Lower leg skin (tissue), 3 donors: Measurements from ENCODE around the gene MIPOL1.

Experiments
- CTCF ChIP-seq, 3 donors: fragments of 450-650 bp; IDR thresholded peaks; one replicate each; pipeline ENCODE4 v1.5.1; 2016; ENCODE audit warnings: antibody characterized with exemption in 3 of 3, mild to moderate bottlenecking in 3 of 3, moderate library complexity in 2 of 3
- POLR2A ChIP-seq, 2 donors: fragments of 450-650 bp; IDR thresholded peaks; one replicate each; pipeline ENCODE4 v1.6.1; 2016 to 2017; ENCODE audit warnings: antibody characterized with exemption in 2 of 2, mild to moderate bottlenecking in 1 of 2, moderate library complexity in 1 of 2

GRCh38 chr14:37592482-37593408, 395.0 kb downstream of the MIPOL1 start:
- no peak for TF ChIP-seq POLR2A (IDR thresholded peaks at IDR 0.05)
- no peak for TF ChIP-seq CTCF (IDR thresholded peaks at IDR 0.05)
